Neural cell (in vitro differentiated cells): ENCODE results near the gene SLC16A9.

ENCODE experiments used
- EP300 ChIP-seq: fragments of 450-650 bp; conservative IDR thresholded peaks from 2 replicates; pipeline ENCODE4 v1.6.1; 2014; ENCODE audit warnings: antibody characterized with exemption, mild to moderate bottlenecking, moderate library complexity; ENCODE audit not compliant: poor library complexity, severe bottlenecking
- EZH2 ChIP-seq: fragments of 200-600, 300-800 bp; shearing (Covaris generic), sonication (generic); IDR thresholded peaks from 2 replicates; pipeline ENCODE4 v1.6.1; 2014; ENCODE audit warnings: antibody characterized with exemption, low read length, borderline replicate concordance, mild to moderate bottlenecking; ENCODE audit not compliant: insufficient read depth, poor library complexity, severe bottlenecking
- RAD21 ChIP-seq: fragments of 450-650 bp; conservative IDR thresholded peaks from 2 replicates; pipeline ENCODE4 v1.6.1; 2014; ENCODE audit warnings: antibody characterized with exemption, mild to moderate bottlenecking, moderate library complexity
- SMC3 ChIP-seq: fragments of 450-650 bp; conservative IDR thresholded peaks from 2 replicates; pipeline ENCODE4 v1.6.1; 2014; ENCODE audit warnings: antibody characterized with exemption, mild to moderate bottlenecking, moderate library complexity; ENCODE audit not compliant: poor library complexity
- TAF1 ChIP-seq: IDR thresholded peaks from 2 replicates; pipeline ENCODE4 v1.6.1; 2012; ENCODE audit warnings: low read depth
- TF ChIP-seq, protein P1 (sequence below): fragments of 450-650 bp; IDR thresholded peaks from 2 replicates; pipeline ENCODE4 v1.5.1; 2014; ENCODE audit warnings: antibody characterized with exemption, mild to moderate bottlenecking, moderate library complexity; ENCODE audit not compliant: poor library complexity, severe bottlenecking

DNA sequence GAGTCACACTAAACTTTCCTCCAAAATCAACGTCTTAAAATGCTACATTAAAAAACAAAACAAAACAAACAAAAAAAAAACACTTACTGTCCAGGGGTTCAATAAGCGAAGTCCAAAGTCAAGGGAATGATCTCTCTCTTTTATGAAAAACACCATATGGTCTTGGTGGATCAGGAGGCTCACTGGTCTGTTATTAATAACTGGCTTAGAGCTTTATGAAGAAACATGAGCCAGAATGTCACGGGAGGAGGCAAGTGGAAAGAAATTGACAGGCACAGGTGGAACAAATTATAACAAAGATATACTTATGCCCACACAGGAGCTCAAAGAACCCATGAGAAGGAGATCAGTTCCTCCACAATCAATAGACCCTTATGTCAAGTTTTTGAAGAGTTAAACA, 43.6 kb upstream of the SLC16A9 start, which contains the start of gene MRLN:
- TF ChIP-seq, protein P1, sequence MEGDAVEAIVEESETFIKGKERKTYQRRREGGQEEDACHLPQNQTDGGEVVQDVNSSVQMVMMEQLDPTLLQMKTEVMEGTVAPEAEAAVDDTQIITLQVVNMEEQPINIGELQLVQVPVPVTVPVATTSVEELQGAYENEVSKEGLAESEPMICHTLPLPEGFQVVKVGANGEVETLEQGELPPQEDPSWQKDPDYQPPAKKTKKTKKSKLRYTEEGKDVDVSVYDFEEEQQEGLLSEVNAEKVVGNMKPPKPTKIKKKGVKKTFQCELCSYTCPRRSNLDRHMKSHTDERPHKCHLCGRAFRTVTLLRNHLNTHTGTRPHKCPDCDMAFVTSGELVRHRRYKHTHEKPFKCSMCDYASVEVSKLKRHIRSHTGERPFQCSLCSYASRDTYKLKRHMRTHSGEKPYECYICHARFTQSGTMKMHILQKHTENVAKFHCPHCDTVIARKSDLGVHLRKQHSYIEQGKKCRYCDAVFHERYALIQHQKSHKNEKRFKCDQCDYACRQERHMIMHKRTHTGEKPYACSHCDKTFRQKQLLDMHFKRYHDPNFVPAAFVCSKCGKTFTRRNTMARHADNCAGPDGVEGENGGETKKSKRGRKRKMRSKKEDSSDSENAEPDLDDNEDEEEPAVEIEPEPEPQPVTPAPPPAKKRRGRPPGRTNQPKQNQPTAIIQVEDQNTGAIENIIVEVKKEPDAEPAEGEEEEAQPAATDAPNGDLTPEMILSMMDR, result no peak
- TF ChIP-seq TAF1 (no peak), EZH2 (no peak), RAD21 (no peak), SMC3 (no peak), EP300 (no peak)
